H1 (cell line): ENCODE results near the gene ZGRF1.

Source experiments
- EGR1 ChIP-seq: IDR thresholded peaks from 2 replicates; pipeline ENCODE4 v1.6.1; 2011; ENCODE audit warnings: low read depth, low read length, borderline replicate concordance
- POLR2AphosphoS5 ChIP-seq: IDR thresholded peaks from 2 replicates; pipeline ENCODE4 v1.6.1; 2011; ENCODE audit warnings: low read depth, low read length
- RFX5 ChIP-seq: IDR thresholded peaks from 2 replicates; pipeline ENCODE4 v1.6.1; 2011; ENCODE audit warnings: low read depth, low read length, improper control_type of control experiment, borderline replicate concordance
- RNF2 ChIP-seq: fragments of 200-900, 300-1000 bp; sonication (generic); IDR thresholded peaks from 2 replicates; pipeline ENCODE4 v1.7.1; 2016; ENCODE audit warnings: borderline replicate concordance, low read depth, mild to moderate bottlenecking, antibody characterized with exemption, low read length; ENCODE audit not compliant: poor library complexity, severe bottlenecking; ENCODE audit errors: missing control alignments
- TF ChIP-seq, protein P1 (sequence below), 3 experiments: IDR thresholded peaks; 1 replicate in 2 of 3; 2 replicates in 1 of 3; pipeline versions ENCODE4 v1.5.1 to v1.6.1; 2011; ENCODE audit warnings: low read length in 3 of 3, mild to moderate bottlenecking in 3 of 3, inconsistent platforms in 2 of 3, low read depth in 1 of 3, moderate library complexity in 1 of 3; ENCODE audit not compliant: insufficient read depth in 1 of 3; ENCODE audit errors: control extremely low read depth in 1 of 3

- TF ChIP-seq, protein P1, sequence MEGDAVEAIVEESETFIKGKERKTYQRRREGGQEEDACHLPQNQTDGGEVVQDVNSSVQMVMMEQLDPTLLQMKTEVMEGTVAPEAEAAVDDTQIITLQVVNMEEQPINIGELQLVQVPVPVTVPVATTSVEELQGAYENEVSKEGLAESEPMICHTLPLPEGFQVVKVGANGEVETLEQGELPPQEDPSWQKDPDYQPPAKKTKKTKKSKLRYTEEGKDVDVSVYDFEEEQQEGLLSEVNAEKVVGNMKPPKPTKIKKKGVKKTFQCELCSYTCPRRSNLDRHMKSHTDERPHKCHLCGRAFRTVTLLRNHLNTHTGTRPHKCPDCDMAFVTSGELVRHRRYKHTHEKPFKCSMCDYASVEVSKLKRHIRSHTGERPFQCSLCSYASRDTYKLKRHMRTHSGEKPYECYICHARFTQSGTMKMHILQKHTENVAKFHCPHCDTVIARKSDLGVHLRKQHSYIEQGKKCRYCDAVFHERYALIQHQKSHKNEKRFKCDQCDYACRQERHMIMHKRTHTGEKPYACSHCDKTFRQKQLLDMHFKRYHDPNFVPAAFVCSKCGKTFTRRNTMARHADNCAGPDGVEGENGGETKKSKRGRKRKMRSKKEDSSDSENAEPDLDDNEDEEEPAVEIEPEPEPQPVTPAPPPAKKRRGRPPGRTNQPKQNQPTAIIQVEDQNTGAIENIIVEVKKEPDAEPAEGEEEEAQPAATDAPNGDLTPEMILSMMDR (IDR thresholded peaks at IDR 0.05; ENCODE audit: control extremely low read depth in 1 of 3, insufficient read depth in 1 of 3, low read depth in 1 of 3, low read length in 3 of 3) = no peak
- no peak for TF ChIP-seq POLR2AphosphoS5
- no peak for TF ChIP-seq RFX5
- no peak for TF ChIP-seq EGR1
- TF ChIP-seq RNF2 = no peak
Observed at GRCh38 chr4:112550728-112551127, 86.0 kb downstream of the ZGRF1 start.
